Measurements from ENCODE around the gene MTF1.

DNA sequence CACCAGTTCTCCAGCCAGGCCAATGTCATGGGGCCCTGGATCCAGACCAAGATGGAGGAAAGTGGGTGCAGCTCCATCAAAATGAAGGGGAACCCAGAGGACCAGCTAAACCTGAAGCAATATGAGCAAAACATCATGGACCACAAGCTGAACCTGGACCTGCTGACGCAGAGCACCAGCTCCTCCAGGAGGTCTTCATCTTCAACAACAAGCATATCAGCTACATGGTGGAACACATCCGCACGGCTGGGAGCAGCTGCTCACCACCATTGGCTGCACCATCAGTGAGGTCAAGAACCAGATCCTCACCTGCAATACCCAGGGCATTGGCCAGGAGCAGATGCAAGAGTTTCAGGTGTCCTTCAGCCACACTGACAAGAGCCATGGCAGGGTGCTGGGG, 80.7 kb downstream of the MTF1 start:
- TF ChIP-seq, protein P1, sequence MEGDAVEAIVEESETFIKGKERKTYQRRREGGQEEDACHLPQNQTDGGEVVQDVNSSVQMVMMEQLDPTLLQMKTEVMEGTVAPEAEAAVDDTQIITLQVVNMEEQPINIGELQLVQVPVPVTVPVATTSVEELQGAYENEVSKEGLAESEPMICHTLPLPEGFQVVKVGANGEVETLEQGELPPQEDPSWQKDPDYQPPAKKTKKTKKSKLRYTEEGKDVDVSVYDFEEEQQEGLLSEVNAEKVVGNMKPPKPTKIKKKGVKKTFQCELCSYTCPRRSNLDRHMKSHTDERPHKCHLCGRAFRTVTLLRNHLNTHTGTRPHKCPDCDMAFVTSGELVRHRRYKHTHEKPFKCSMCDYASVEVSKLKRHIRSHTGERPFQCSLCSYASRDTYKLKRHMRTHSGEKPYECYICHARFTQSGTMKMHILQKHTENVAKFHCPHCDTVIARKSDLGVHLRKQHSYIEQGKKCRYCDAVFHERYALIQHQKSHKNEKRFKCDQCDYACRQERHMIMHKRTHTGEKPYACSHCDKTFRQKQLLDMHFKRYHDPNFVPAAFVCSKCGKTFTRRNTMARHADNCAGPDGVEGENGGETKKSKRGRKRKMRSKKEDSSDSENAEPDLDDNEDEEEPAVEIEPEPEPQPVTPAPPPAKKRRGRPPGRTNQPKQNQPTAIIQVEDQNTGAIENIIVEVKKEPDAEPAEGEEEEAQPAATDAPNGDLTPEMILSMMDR (IDR thresholded peaks at IDR 0.05; ENCODE audit: poor library complexity, severe bottlenecking) = no peak
- TF ChIP-seq EZH2 (IDR thresholded peaks at IDR 0.05; ENCODE audit: borderline replicate concordance, insufficient read depth, low read length, poor library complexity, severe bottlenecking) (no peak), EP300 (conservative IDR thresholded peaks at IDR 0.05; ENCODE audit: poor library complexity, severe bottlenecking) (no peak)

Measured in neural cell (in vitro differentiated cells).